HCT116 (cell line): ENCODE data around the gene PXN. TPM values are rescaled to one million over a fixed set of nuclear protein-coding genes. Genes with fewer than 3 reads are reported as not detected.

Source experiments
- ATAC-seq: fragments of 200-7000 bp; cut with Tn5 transposase; 2 replicates; pipeline ENCODE4 v1.9.1; 2020; ENCODE audit warnings: mild to moderate bottlenecking, moderate library complexity
- BruUV-seq: library from RNA; stranded (reverse); fragments of 400-500 nt; replicated peaks from 2 replicates; lab custom pipeline; 2021; lab: Mats Ljungman, UMichigan
- CTCF ChIA-PET: fragments of 300-600 bp; sonication (Branson Sonifier 250); formaldehyde crosslinking; loops from one replicate; lab custom pipeline; 2021; ENCODE audit warnings: antibody characterized with exemption; lab: Charles Lee
- POLR2A ChIA-PET: fragments of 300-600, 350-600 bp; sonication (Branson Sonifier 250); formaldehyde crosslinking; loops from one replicate; lab custom pipeline; 2021; ENCODE audit warnings: antibody characterized with exemption; lab: Charles Lee
- RAD21 ChIA-PET, 2 experiments: fragments of 300-600 bp; sonication (Branson Sonifier 250); formaldehyde crosslinking; loops; one replicate each; lab custom pipeline; 2023; ENCODE audit warnings: low total read pairs in 2 of 2; ENCODE audit not compliant: uncharacterized antibody in 2 of 2, unreplicated experiment in 2 of 2, low non-redundant PET in 1 of 2; lab: Charles Lee
- DNase-seq: peaks from one replicate; pipeline ENCODE4 v3.0.0-alpha.2; 2010; ENCODE audit warnings: low read depth, low spot score
- H2AFZ ChIP-seq: fragments of 200-600 bp; shearing (Covaris generic), sonication (generic); 2 replicates; pipeline ENCODE4 v1.6.1; 2017; ENCODE audit warnings: low read depth, mixed run types, mixed read lengths, antibody characterized with exemption, low read length; ENCODE audit not compliant: poor library complexity, severe bottlenecking
- H3K27ac ChIP-seq: 2 replicates; pipeline ENCODE4 v1.5.1; 2012; ENCODE audit warnings: low read depth, low read length
- H3K27me3 ChIP-seq: fragments of 200-600 bp; sonication (generic); 2 replicates; pipeline ENCODE4 v1.6.1; 2016; ENCODE audit warnings: mixed run types, low read length, mixed read lengths; ENCODE audit not compliant: insufficient read depth
- H3K36me3 ChIP-seq, 2 experiments: fragments of 200-500 bp in 1 of 2; fragments of 200-600 bp in 1 of 2; sonication (Bioruptor generic) in 1 of 2; sonication (generic) in 1 of 2; 2 replicates each; pipeline versions ENCODE4 v1.5.1 to v1.6.1; 2014 to 2016; ENCODE audit warnings: low read length in 2 of 2, inconsistent platforms in 1 of 2, mixed read lengths in 1 of 2, mixed run types in 1 of 2; ENCODE audit not compliant: insufficient read depth in 2 of 2, control insufficient read depth in 1 of 2
- H3K4me1 ChIP-seq, 2 experiments: fragments of 200-600 bp in 1 of 2; sonication (generic) in 1 of 2; 2 replicates each; pipeline versions ENCODE4 v1.5.1 to v1.6.1; 2012 to 2017; ENCODE audit warnings: low read length in 2 of 2, inconsistent platforms in 1 of 2, mild to moderate bottlenecking in 1 of 2, mixed read lengths in 1 of 2, mixed run types in 1 of 2, moderate library complexity in 1 of 2; ENCODE audit not compliant: insufficient read depth in 2 of 2, control insufficient read depth in 1 of 2
- H3K4me2 ChIP-seq: fragments of 200-600 bp; sonication (generic); 2 replicates; pipeline ENCODE4 v1.6.1; 2017; ENCODE audit warnings: mixed run types, low read length, mixed read lengths
- H3K4me3 ChIP-seq, 2 experiments: fragments of 200-600 bp in 1 of 2; sonication (generic) in 1 of 2; replicated peaks in 1 of 2; 2 replicates each; pipeline ENCODE4 v1.5.1; 2011 to 2016; ENCODE audit warnings: low read length in 2 of 2, control low read depth in 1 of 2, low read depth in 1 of 2, mild to moderate bottlenecking in 1 of 2, mixed read lengths in 1 of 2, mixed run types in 1 of 2
- H3K79me2 ChIP-seq: fragments of 200-600 bp; sonication (generic); 2 replicates; pipeline ENCODE4 v1.6.1; 2017; ENCODE audit warnings: mild to moderate bottlenecking, mixed run types, low read length, moderate library complexity, mixed read lengths; ENCODE audit not compliant: insufficient read depth
- H3K9ac ChIP-seq: fragments of 200-600 bp; sonication (generic); 2 replicates; pipeline ENCODE4 v1.6.1; 2016; ENCODE audit warnings: low read length, mixed read lengths
- H3K9me2 ChIP-seq: fragments of 200-600 bp; sonication (generic), shearing (Covaris generic); 2 replicates; pipeline ENCODE4 v1.6.1; 2017; ENCODE audit warnings: mixed run types, mild to moderate bottlenecking, moderate library complexity; ENCODE audit not compliant: insufficient read depth
- H3K9me3 ChIP-seq, 2 experiments: fragments of 200-500 bp in 1 of 2; fragments of 200-600 bp in 1 of 2; sonication (Bioruptor generic) in 1 of 2; sonication (generic) in 1 of 2; 2 replicates each; pipeline ENCODE4 v1.6.1; 2014 to 2017; ENCODE audit warnings: low read length in 2 of 2, mixed read lengths in 2 of 2, inconsistent platforms in 1 of 2, low read depth in 1 of 2, mild to moderate bottlenecking in 1 of 2, mixed run types in 1 of 2, moderate library complexity in 1 of 2; ENCODE audit not compliant: control insufficient read depth in 1 of 2, insufficient read depth in 1 of 2
- H4K20me1 ChIP-seq: fragments of 200-600 bp; sonication (generic), shearing (Covaris generic); 2 replicates; pipeline ENCODE4 v1.6.1; 2017; ENCODE audit warnings: mixed run types, mild to moderate bottlenecking, moderate library complexity; ENCODE audit not compliant: insufficient read depth
- CBX3 ChIP-seq: IDR thresholded peaks from 2 replicates; pipeline ENCODE4 v1.6.1; 2012; ENCODE audit warnings: low read depth
- EZH2phosphoT487 ChIP-seq: fragments of 200-600 bp; IDR thresholded peaks from 2 replicates; pipeline ENCODE4 v1.6.1; 2018; ENCODE audit warnings: antibody characterized with exemption, borderline replicate concordance
- JUND ChIP-seq: IDR thresholded peaks from 2 replicates; pipeline ENCODE4 v1.6.1; 2012
- MAX ChIP-seq: IDR thresholded peaks from 2 replicates; pipeline ENCODE4 v1.6.1; 2012
- POLR2A ChIP-seq: IDR thresholded peaks from 2 replicates; pipeline ENCODE4 v1.7.0; 2011; ENCODE audit warnings: borderline replicate concordance; ENCODE audit not compliant: insufficient read depth, insufficient read length; ENCODE audit errors: extremely low read depth
- POLR2AphosphoS5 ChIP-seq: IDR thresholded peaks from 2 replicates; pipeline ENCODE4 v1.6.1; 2011; ENCODE audit warnings: mild to moderate bottlenecking, low read depth, low read length, moderate library complexity
- RAD21 ChIP-seq: IDR thresholded peaks from 2 replicates; pipeline ENCODE4 v1.6.1; 2012; ENCODE audit warnings: low read depth, mild to moderate bottlenecking
- TCF7L2 ChIP-seq: IDR thresholded peaks from 2 replicates; pipeline ENCODE4 v1.7.0; 2011; ENCODE audit warnings: borderline replicate concordance, inconsistent platforms; ENCODE audit not compliant: insufficient read depth, insufficient read length; ENCODE audit errors: extremely low read depth
- intact Hi-C: fragments of 100-400 bp; cut with micrococcal nuclease; formaldehyde crosslinking; loops from 2 replicates; pipeline ENCODE4 v1.10.0; 2022
- total RNA-seq: library from RNA; stranded (reverse); gene quantifications from one replicate; pipeline ENCODE4 v1.2.1, GENCODE V29; 2021; ENCODE audit not compliant: unreplicated experiment
- TF ChIP-seq, protein P1 (sequence below): IDR thresholded peaks from 2 replicates; pipeline ENCODE4 v1.6.1; 2012; ENCODE audit warnings: low read depth

PXN gene
- total RNA-seq, 1 experiment from 2014 or later, result 211 TPM

DNA sequence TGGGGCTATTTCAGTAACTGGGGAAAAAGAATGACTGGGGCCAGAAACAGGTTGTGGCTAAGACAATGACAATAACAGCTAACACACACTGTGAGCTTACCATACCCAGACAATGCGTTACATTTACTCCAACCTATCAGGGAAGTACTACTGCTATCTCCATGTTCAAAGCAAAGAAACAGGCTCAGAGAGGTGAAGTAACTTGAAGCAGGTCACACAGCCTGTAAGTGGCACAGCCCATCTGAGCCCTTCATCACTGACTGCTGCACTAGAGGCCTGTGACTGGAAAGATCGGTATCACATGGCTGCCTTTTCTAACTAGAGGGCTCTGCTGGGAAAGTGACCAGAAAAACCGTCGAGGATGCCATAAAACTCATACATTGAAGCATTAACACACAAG is 78.9 kb downstream of the PXN start:
- RAD21 ChIA-PET, result no interaction called here
- TF ChIP-seq POLR2A (no peak), RAD21 (no peak), POLR2AphosphoS5 (no peak), JUND (no peak), CBX3 (no peak)
- TF ChIP-seq, protein P1, sequence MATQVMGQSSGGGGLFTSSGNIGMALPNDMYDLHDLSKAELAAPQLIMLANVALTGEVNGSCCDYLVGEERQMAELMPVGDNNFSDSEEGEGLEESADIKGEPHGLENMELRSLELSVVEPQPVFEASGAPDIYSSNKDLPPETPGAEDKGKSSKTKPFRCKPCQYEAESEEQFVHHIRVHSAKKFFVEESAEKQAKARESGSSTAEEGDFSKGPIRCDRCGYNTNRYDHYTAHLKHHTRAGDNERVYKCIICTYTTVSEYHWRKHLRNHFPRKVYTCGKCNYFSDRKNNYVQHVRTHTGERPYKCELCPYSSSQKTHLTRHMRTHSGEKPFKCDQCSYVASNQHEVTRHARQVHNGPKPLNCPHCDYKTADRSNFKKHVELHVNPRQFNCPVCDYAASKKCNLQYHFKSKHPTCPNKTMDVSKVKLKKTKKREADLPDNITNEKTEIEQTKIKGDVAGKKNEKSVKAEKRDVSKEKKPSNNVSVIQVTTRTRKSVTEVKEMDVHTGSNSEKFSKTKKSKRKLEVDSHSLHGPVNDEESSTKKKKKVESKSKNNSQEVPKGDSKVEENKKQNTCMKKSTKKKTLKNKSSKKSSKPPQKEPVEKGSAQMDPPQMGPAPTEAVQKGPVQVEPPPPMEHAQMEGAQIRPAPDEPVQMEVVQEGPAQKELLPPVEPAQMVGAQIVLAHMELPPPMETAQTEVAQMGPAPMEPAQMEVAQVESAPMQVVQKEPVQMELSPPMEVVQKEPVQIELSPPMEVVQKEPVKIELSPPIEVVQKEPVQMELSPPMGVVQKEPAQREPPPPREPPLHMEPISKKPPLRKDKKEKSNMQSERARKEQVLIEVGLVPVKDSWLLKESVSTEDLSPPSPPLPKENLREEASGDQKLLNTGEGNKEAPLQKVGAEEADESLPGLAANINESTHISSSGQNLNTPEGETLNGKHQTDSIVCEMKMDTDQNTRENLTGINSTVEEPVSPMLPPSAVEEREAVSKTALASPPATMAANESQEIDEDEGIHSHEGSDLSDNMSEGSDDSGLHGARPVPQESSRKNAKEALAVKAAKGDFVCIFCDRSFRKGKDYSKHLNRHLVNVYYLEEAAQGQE, result no peak
- TF ChIP-seq, all 23 proteins: peak for 0
- intact Hi-C loops, result no loop called here
- no peaks in the 10 kb centered on the region for H3K9me3 ChIP-seq
- no peak overlapping the region for H2AFZ ChIP-seq
- ChIA-PET POLR2A (interaction anchor here (1.3 to 2.1 kb wide), 3 partner anchors 14 to 105 kb away, joined by 3 to 10 read pairs (median 4); partner anchors contain the start of genes RNU4-2 and RPLP0), CTCF (no interaction called here)
- peaks cover 0 to 9% of the 10 kb centered on the region in 2 experiments; a peak in 1 of 4 replicates for H3K4me1 ChIP-seq
- peaks cover 58 to 65% of the 10 kb centered on the region in 2 experiments for H3K36me3 ChIP-seq
- H3K27ac ChIP-seq, result no peak overlapping the region
- ATAC-seq, result no peak
- no peaks in the 10 kb centered on the region for H3K27me3 ChIP-seq
- no peaks in the 10 kb centered on the region for H3K9me2 ChIP-seq
- peaks cover 8% of the 10 kb centered on the region; the same call in 1 of the 2 replicates for H4K20me1 ChIP-seq
- no peak overlapping the region for H3K4me2 ChIP-seq
- H3K9ac ChIP-seq, result no peak overlapping the region
- DNase-seq, result no peak
- peaks cover 98% of the 10 kb centered on the region for H3K79me2 ChIP-seq
- H3K4me3 ChIP-seq, result no peak overlapping the region
- no TSS peak for BruUV-seq

- H4K20me1 ChIP-seq, result peaks cover 8% of the 10 kb centered on the region; the same call in 1 of the 2 replicates
- intact Hi-C loops, result loop anchor here (5.0 kb wide), 1 partner anchor 66 kb away; the partner anchor contains the start of gene RAB35
- no peaks in the 10 kb centered on the region for H3K9me2 ChIP-seq
- no peak overlapping the region for H3K9ac ChIP-seq
- H3K9me3 ChIP-seq, result no peaks in the 10 kb centered on the region
- no peak for ATAC-seq
- BruUV-seq, result no TSS peak
- no peak for TF ChIP-seq EZH2phosphoT487
- no peak for TF ChIP-seq MAX
- TF ChIP-seq RAD21, result no peak
- no peak for TF ChIP-seq TCF7L2
- TF ChIP-seq, all 23 proteins: peak for 0
- Histone ChIP-seq H2AFZ (no peak overlapping the region), H3K79me2 (peaks cover 89% of the 10 kb centered on the region), H3K36me3 (peaks cover 54 to 58% of the 10 kb centered on the region in 2 experiments; a peak in 3 of 4 replicates), H3K4me3 (no peak overlapping the region), H3K27me3 (no peaks in the 10 kb centered on the region), H3K27ac (no peak overlapping the region), H3K4me2 (no peak overlapping the region), H3K4me1 (peaks cover 0 to 9% of the 10 kb centered on the region in 2 experiments; a peak in 1 of 4 replicates)
- ChIA-PET POLR2A (no interaction called here), RAD21 (no interaction called here), CTCF (no interaction called here)
- DNase-seq, result no peak
Observed at GRCh38 chr12:120183211-120183631, 82.3 kb downstream of the PXN start.
